ENCODE data around the gene AKNA. TPM values are rescaled to one million over a fixed set of nuclear protein-coding genes. Genes with fewer than 3 reads are reported as not detected.

AKNA gene
- total RNA-seq, 1 donor from 2014 or later = 0.20 TPM

GRCh38 chr9:114363424-114363823, 24.4 kb downstream of the AKNA start:
- no peak for DNase-seq (ENCODE audit: low read depth in 2 of 2)

GRCh38 chr9:114362394-114362793, 25.4 kb downstream of the AKNA start:
- DNase-seq (ENCODE audit: low read depth in 2 of 2) = no peak

- DNase-seq (ENCODE audit: low read depth in 2 of 2) = no peak
Measured at GRCh38 chr9:114361542-114361941, 26.2 kb downstream of the AKNA start.

GRCh38 chr9:114359801-114360200, 28.0 kb downstream of the AKNA start:
- no peak for DNase-seq (ENCODE audit: low read depth in 2 of 2)

GRCh38 chr9:114357911-114358328, 29.9 kb downstream of the AKNA start:
- no peak for DNase-seq (ENCODE audit: low read depth in 2 of 2)

GRCh38 chr9:114357360-114357759, 30.4 kb downstream of the AKNA start:
- DNase-seq (ENCODE audit: low read depth in 2 of 2) = no peak

- no peak for DNase-seq (ENCODE audit: low read depth in 2 of 2)
Measured at GRCh38 chr9:114356792-114357191, 31.0 kb downstream of the AKNA start.

GRCh38 chr9:114355821-114356220, 32.0 kb downstream of the AKNA start:
- DNase-seq (ENCODE audit: low read depth in 2 of 2) = no peak

- no peak for DNase-seq (ENCODE audit: low read depth in 2 of 2)
Measured at GRCh38 chr9:114351932-114352331, 35.9 kb downstream of the AKNA start.

- DNase-seq (ENCODE audit: low read depth in 2 of 2) = no peak
Measured at GRCh38 chr9:114350636-114351401, 37.0 kb downstream of the AKNA start.

- DNase-seq (ENCODE audit: low read depth in 2 of 2) = no peak
Measured at GRCh38 chr9:114349713-114350480, 37.9 kb downstream of the AKNA start.

GRCh38 chr9:114348906-114349482, 38.8 kb downstream of the AKNA start:
- DNase-seq (ENCODE audit: low read depth in 2 of 2) = peak in 1 of 2 donors; percentile 94

- DNase-seq (ENCODE audit: low read depth in 2 of 2) = no peak
Measured at GRCh38 chr9:114348261-114348905, 39.4 kb downstream of the AKNA start.

- DNase-seq (ENCODE audit: low read depth in 2 of 2) = no peak
Measured at GRCh38 chr9:114347675-114348074, 40.1 kb downstream of the AKNA start.

- DNase-seq (ENCODE audit: low read depth in 2 of 2) = no peak
Measured at GRCh38 chr9:114346146-114346545, 41.6 kb downstream of the AKNA start.

- DNase-seq (ENCODE audit: low read depth in 2 of 2) = no peak
Measured at GRCh38 chr9:114345493-114346065, 42.2 kb downstream of the AKNA start.

GRCh38 chr9:114344692-114345091, 43.1 kb downstream of the AKNA start:
- DNase-seq (ENCODE audit: low read depth in 2 of 2) = no peak

GRCh38 chr9:114344188-114344566, 43.6 kb downstream of the AKNA start:
- no peak for DNase-seq (ENCODE audit: low read depth in 2 of 2)

- DNase-seq (ENCODE audit: low read depth in 2 of 2) = no peak
Measured at GRCh38 chr9:114343471-114344187, 44.2 kb downstream of the AKNA start.

GRCh38 chr9:114342755-114343440, 44.9 kb downstream of the AKNA start:
- no peak for DNase-seq (ENCODE audit: low read depth in 2 of 2)

Measured in lung microvascular endothelial cell (primary cell).